Measurements from ENCODE around the gene TNS1.

DNA sequence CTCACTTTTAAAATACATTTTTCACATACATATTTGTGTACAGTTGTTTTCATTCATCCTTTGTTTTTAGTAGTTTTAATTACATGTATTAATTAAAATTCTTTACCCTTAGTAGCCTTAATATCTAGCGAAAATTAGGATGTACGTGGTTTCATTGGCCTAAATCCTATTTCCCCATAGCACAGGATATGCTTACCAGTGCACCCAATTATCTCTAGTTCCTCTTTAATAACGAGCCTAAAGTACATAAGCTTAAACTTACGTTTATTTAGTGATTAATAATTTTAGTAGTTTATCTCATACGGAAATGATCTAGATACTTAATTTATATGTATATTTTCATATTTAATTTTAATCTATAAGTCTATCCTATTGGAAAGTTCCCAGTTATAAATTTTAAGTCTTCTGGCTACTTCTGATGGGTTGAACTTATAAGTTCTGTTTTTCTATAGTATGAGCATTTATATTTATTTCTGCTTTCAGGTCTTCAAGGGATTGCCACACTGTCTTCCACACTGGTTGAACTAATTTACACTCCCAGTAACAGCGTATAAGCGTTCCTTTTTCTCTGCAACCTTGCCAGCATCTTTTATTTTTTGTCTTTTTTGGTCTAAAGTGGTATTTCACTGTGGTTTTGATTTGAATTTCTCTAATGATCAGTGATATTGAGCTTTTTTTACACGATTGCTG lies 44.9 kb upstream of the TNS1 start:
- TF ChIP-seq, protein P1, sequence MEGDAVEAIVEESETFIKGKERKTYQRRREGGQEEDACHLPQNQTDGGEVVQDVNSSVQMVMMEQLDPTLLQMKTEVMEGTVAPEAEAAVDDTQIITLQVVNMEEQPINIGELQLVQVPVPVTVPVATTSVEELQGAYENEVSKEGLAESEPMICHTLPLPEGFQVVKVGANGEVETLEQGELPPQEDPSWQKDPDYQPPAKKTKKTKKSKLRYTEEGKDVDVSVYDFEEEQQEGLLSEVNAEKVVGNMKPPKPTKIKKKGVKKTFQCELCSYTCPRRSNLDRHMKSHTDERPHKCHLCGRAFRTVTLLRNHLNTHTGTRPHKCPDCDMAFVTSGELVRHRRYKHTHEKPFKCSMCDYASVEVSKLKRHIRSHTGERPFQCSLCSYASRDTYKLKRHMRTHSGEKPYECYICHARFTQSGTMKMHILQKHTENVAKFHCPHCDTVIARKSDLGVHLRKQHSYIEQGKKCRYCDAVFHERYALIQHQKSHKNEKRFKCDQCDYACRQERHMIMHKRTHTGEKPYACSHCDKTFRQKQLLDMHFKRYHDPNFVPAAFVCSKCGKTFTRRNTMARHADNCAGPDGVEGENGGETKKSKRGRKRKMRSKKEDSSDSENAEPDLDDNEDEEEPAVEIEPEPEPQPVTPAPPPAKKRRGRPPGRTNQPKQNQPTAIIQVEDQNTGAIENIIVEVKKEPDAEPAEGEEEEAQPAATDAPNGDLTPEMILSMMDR (IDR thresholded peaks at IDR 0.05 in 2 of 3, conservative IDR thresholded peaks at IDR 0.05 in 1 of 3; ENCODE audit: insufficient read depth in 2 of 3, low read depth in 1 of 3, low read length in 3 of 3): no peak
- TF ChIP-seq POLR2A (conservative IDR thresholded peaks at IDR 0.05): no peak
- TF ChIP-seq HNRNPLL (IDR thresholded peaks at IDR 0.05; ENCODE audit: low read depth, low read length, poor library complexity, severe bottlenecking): no peak
- TF ChIP-seq, protein P2, sequence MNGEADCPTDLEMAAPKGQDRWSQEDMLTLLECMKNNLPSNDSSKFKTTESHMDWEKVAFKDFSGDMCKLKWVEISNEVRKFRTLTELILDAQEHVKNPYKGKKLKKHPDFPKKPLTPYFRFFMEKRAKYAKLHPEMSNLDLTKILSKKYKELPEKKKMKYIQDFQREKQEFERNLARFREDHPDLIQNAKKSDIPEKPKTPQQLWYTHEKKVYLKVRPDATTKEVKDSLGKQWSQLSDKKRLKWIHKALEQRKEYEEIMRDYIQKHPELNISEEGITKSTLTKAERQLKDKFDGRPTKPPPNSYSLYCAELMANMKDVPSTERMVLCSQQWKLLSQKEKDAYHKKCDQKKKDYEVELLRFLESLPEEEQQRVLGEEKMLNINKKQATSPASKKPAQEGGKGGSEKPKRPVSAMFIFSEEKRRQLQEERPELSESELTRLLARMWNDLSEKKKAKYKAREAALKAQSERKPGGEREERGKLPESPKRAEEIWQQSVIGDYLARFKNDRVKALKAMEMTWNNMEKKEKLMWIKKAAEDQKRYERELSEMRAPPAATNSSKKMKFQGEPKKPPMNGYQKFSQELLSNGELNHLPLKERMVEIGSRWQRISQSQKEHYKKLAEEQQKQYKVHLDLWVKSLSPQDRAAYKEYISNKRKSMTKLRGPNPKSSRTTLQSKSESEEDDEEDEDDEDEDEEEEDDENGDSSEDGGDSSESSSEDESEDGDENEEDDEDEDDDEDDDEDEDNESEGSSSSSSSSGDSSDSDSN (IDR thresholded peaks at IDR 0.05; ENCODE audit: borderline replicate concordance in 1 of 2, low read depth in 2 of 2, low read length in 2 of 2): no peak
- TF ChIP-seq MAFK (IDR thresholded peaks at IDR 0.05; ENCODE audit: low read length): no peak
- no peak for TF ChIP-seq ZEB2 (IDR thresholded peaks at IDR 0.05)
- TF ChIP-seq, protein P3, sequence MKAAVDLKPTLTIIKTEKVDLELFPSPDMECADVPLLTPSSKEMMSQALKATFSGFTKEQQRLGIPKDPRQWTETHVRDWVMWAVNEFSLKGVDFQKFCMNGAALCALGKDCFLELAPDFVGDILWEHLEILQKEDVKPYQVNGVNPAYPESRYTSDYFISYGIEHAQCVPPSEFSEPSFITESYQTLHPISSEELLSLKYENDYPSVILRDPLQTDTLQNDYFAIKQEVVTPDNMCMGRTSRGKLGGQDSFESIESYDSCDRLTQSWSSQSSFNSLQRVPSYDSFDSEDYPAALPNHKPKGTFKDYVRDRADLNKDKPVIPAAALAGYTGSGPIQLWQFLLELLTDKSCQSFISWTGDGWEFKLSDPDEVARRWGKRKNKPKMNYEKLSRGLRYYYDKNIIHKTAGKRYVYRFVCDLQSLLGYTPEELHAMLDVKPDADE (conservative IDR thresholded peaks at IDR 0.05; ENCODE audit: control insufficient read depth, low read depth, low read length): no peak
- TF ChIP-seq SRSF9 (IDR thresholded peaks at IDR 0.05; ENCODE audit: borderline replicate concordance, low read depth, low read length): no peak
- TF ChIP-seq PML (IDR thresholded peaks at IDR 0.05; ENCODE audit: low read length): no peak

Measured in K562 (cell line).